K562 (cell line): ENCODE data around the gene HBM. TPM values are rescaled to one million over a fixed set of nuclear protein-coding genes. Genes with fewer than 3 reads are reported as not detected.

ENCODE experiments used
- ATAC-seq: fragments of 200-7000 bp; cut with Tn5 transposase; 3 replicates; pipeline ENCODE4 v1.9.1; 2020; ENCODE audit warnings: moderate library complexity
- BruUV-seq: library from RNA; stranded (reverse); fragments of 400-500 nt; replicated peaks from 2 replicates; lab custom pipeline; 2021; lab: Mats Ljungman, UMichigan
- CTCF ChIA-PET: fragments of 300-600 bp; formaldehyde crosslinking; extraction: SDS; loops from one replicate; lab custom pipeline; 2021; ENCODE audit warnings: low intra/inter-chr PET ratio; lab: Yijun Ruan, JAX
- POLR2A ChIA-PET: fragments of 300-600, 350-650 bp; sonication (Branson Sonifier 250); formaldehyde crosslinking; extraction: SDS; loops from one replicate; lab custom pipeline; 2021; ENCODE audit warnings: antibody characterized with exemption, inconsistent platforms; lab: Yijun Ruan, JAX
- DNase-seq, 4 experiments: peaks; one replicate each; pipeline versions ENCODE4 v3.0.0 to v3.0.0-alpha.2; 2011 to 2018; ENCODE audit warnings: low spot score in 3 of 4, mixed read lengths in 3 of 4; ENCODE audit errors: extremely low read depth in 1 of 4
- FAIRE-seq: peaks from 2 replicates; lab custom pipeline; 2011; peaks lifted over from hg19 to GRCh38; lab: Jason Lieb, UNC
- H2AFZ ChIP-seq: 2 replicates; pipeline ENCODE4 v1.6.0; 2011; ENCODE audit warnings: low read depth, low read length, control low read depth, inconsistent platforms
- H3K27ac ChIP-seq: fragments of 200-600 bp; 3 replicates; pipeline ENCODE4 v1.8.0; 2011; ENCODE audit warnings: low read depth, mild to moderate bottlenecking, control low read depth, inconsistent platforms, low read length, moderate library complexity, mixed read lengths; ENCODE audit errors: extremely low read depth
- H3K27me3 ChIP-seq, 2 experiments: fragments of 300-600 bp in 1 of 2; 2 replicates in 1 of 2; 3 replicates in 1 of 2; pipeline versions ENCODE4 v1.6.0 to v1.8.0; 2011; ENCODE audit warnings: inconsistent platforms in 2 of 2, low read length in 2 of 2, mild to moderate bottlenecking in 1 of 2, mixed read lengths in 1 of 2, moderate library complexity in 1 of 2; ENCODE audit not compliant: control insufficient read depth in 2 of 2, insufficient read depth in 2 of 2
- H3K36me3 ChIP-seq: fragments of 300-600 bp; 3 replicates; pipeline ENCODE4 v1.8.0; 2011; ENCODE audit warnings: mild to moderate bottlenecking, low read length, inconsistent platforms; ENCODE audit not compliant: control insufficient read depth, insufficient read depth
- H3K4me1 ChIP-seq, 2 experiments: fragments of 200-600 bp in 1 of 2; replicated peaks in 1 of 2; 2 replicates in 1 of 2; 3 replicates in 1 of 2; pipeline versions ENCODE4 v1.5.1 to v1.8.0; 2011; ENCODE audit warnings: inconsistent platforms in 2 of 2, low read length in 2 of 2, mild to moderate bottlenecking in 1 of 2, mixed read lengths in 1 of 2, moderate library complexity in 1 of 2; ENCODE audit not compliant: control insufficient read depth in 2 of 2, insufficient read depth in 2 of 2
- H3K4me2 ChIP-seq: 2 replicates; pipeline ENCODE4 v1.6.1; 2011; ENCODE audit warnings: low read length, control low read depth, inconsistent platforms, mixed read lengths; ENCODE audit not compliant: insufficient read depth
- H3K4me3 ChIP-seq: fragments of 200-600 bp; sonication (generic), shearing (Covaris generic); 2 replicates; pipeline ENCODE4 v1.5.1; 2016; ENCODE audit warnings: control low read depth, inconsistent platforms
- H3K79me2 ChIP-seq: fragments of 200-600 bp; 3 replicates; pipeline ENCODE4 v1.8.0; 2011; ENCODE audit warnings: low read length, inconsistent platforms; ENCODE audit not compliant: control insufficient read depth, insufficient read depth
- H3K9ac ChIP-seq, 2 experiments: 2 replicates each; pipeline versions ENCODE4 v1.6.0 to v1.6.1; 2011; ENCODE audit warnings: low read depth in 2 of 2, low read length in 2 of 2, control low read depth in 1 of 2, inconsistent platforms in 1 of 2, mild to moderate bottlenecking in 1 of 2, mixed read lengths in 1 of 2; ENCODE audit not compliant: insufficient read depth in 1 of 2
- H3K9me1 ChIP-seq: one replicate; pipeline ENCODE4 v1.6.0; 2011; ENCODE audit warnings: inconsistent platforms, mild to moderate bottlenecking, low read length, moderate library complexity; ENCODE audit not compliant: control insufficient read depth, insufficient read depth
- H3K9me3 ChIP-seq: replicated peaks from 2 replicates; pipeline ENCODE4 v1.5.1; 2011; ENCODE audit warnings: low read depth, low read length, inconsistent platforms; ENCODE audit not compliant: control insufficient read depth, insufficient read depth
- H4K20me1 ChIP-seq: replicated peaks from 2 replicates; pipeline ENCODE4 v1.6.1; 2011; ENCODE audit warnings: low read length, inconsistent platforms, mixed read lengths; ENCODE audit not compliant: control insufficient read depth, insufficient read depth
- ILF3 ChIP-seq: fragments of 450-650 bp; IDR thresholded peaks from 2 replicates; pipeline ENCODE4 v1.6.1; 2018; ENCODE audit warnings: antibody characterized with exemption, mild to moderate bottlenecking, moderate library complexity, borderline replicate concordance
- LEF1 ChIP-seq: fragments of 450-650 bp; IDR thresholded peaks from 2 replicates; pipeline ENCODE4 v1.6.1; 2016; ENCODE audit warnings: mild to moderate bottlenecking
- MEF2A ChIP-seq: IDR thresholded peaks from 2 replicates; pipeline ENCODE4 v1.6.1; 2011; ENCODE audit warnings: low read depth, mild to moderate bottlenecking, low read length, moderate library complexity; ENCODE audit not compliant: control insufficient read depth
- POLR2A ChIP-seq: fragments of 450-650 bp; conservative IDR thresholded peaks from 2 replicates; pipeline ENCODE4 v1.6.1; 2016
- POLR2AphosphoS5 ChIP-seq: IDR thresholded peaks from 2 replicates; pipeline ENCODE4 v1.6.1; 2011; ENCODE audit warnings: mild to moderate bottlenecking, low read depth, low read length, moderate library complexity; ENCODE audit not compliant: control insufficient read depth, insufficient read depth
- POLR2G ChIP-seq: fragments of 200-400 bp; formaldehyde crosslinking; IDR thresholded peaks from 2 replicates; pipeline ENCODE4 v1.6.1; 2017; ENCODE audit warnings: low read depth, mild to moderate bottlenecking, antibody characterized with exemption, low read length, moderate library complexity
- TAF15 ChIP-seq: fragments of 200-400 bp; formaldehyde crosslinking; IDR thresholded peaks from 2 replicates; pipeline ENCODE4 v1.6.1; 2017; ENCODE audit warnings: mild to moderate bottlenecking, low read depth, low read length, moderate library complexity
- ZBTB7A ChIP-seq: IDR thresholded peaks from 2 replicates; pipeline ENCODE4 v1.6.1; 2011; ENCODE audit warnings: low read depth, mild to moderate bottlenecking, low read length, moderate library complexity, borderline replicate concordance; ENCODE audit not compliant: control insufficient read depth
- ZNF780A ChIP-seq: fragments of 250-450 bp; sonication (Bioruptor Pico); IDR thresholded peaks from 2 replicates; pipeline ENCODE4 v1.5.0; 2021; ENCODE audit warnings: mild to moderate bottlenecking
- WGBS: fragments of 100-300 bp; shearing (Covaris generic); methylation state at CpG from one replicate; pipeline ENCODE4 v1.1.6; 2016; ENCODE audit warnings: low coverage, mixed read lengths; ENCODE audit not compliant: insufficient coverage; ENCODE audit errors: missing lambda C conversion rate; 5-methylcytosine and 5-hydroxymethylcytosine counted together
- in situ Hi-C: fragments of 300-500 bp; cut with MboI; formaldehyde crosslinking; loops from 4 replicates; pipeline ENCODE4 v1.15.0; 2018; ENCODE audit warnings: inconsistent platforms, mixed read lengths
- intact Hi-C: fragments of 100-400 bp; cut with micrococcal nuclease; formaldehyde crosslinking; loops from 2 replicates; pipeline ENCODE4 v1.14.2; 2022
- polyA plus RNA-seq, 8 experiments: library from polyadenylated mRNA; depleted of rRNA in 4 of 8; stranded (reverse) in 5 of 8; unstranded in 3 of 8; fragments of >200 nt; fragmentation: Nextera tagmentation in 2 of 8; fragmentation: Illumina TruSeq in 1 of 8; extraction: Ambion mirVana in 2 of 8; extraction: Trizol in 1 of 8; gene quantifications; 2 replicates each; pipeline versions ENCODE4 v1.2.1 to v1.2.3, GENCODE V29; 2011 to 2014; ENCODE audit warnings: inconsistent platforms in 1 of 8, missing spikeins in 1 of 8
- total RNA-seq, 7 experiments: library from RNA; depleted of rRNA in 6 of 7; stranded (reverse); fragments of >200 nt in 6 of 7; fragmentation: Illumina TruSeq in 2 of 7; extraction: Trizol in 2 of 7; gene quantifications; 2 replicates each; pipeline versions ENCODE4 v1.2.1 to v1.2.3, GENCODE V29; 2011 to 2021; ENCODE audit warnings: low replicate concordance in 1 of 7
- TF ChIP-seq, protein P1 (sequence below): fragments of 250-450 bp; sonication (Bioruptor Pico); IDR thresholded peaks from 2 replicates; pipeline ENCODE4 v1.4.0; 2020

The HBM gene
- total and polyA plus RNA-seq, 9 of the 15 experiments (the other 6 are each of a cell fraction or from before 2014, with no cell fraction given) = not detected

DNA sequence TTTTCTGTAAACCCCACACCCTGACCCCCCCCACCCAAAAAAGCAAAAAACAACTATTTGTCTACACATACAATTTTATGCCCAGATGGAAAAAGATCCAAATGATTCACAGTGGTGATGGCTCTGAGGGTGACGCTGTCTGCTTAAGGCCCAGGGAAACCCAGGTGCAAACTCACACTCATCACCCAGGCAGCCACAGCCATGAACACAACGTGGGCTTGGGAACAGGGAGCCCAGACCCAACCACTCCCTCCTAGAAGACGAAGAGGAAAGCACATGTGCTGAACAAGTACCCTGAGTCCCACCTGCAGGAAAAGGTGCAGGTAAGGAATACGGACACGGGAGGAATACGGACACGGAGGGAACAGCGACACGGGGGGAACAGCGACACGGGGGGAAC is 19.9 kb downstream of the HBM start:
- TF ChIP-seq ZNF780A (no peak), ZBTB7A (no peak), ILF3 (no peak), LEF1 (no peak), MEF2A (no peak)
- peaks cover 51% of the 10 kb centered on the region for H3K36me3 ChIP-seq
- in situ Hi-C loops = no loop called here
- DNase-seq (no peak), FAIRE-seq (no peak), ATAC-seq (no peak)
- peaks cover 12% of the 10 kb centered on the region for H3K79me2 ChIP-seq
- ChIA-PET CTCF (no interaction called here), POLR2A (interaction anchor here (0.6 to 1.3 kb wide), 4 partner anchors 17 to 133 kb away, joined by 3 read pairs; partner anchors contain the start of gene POLR3K)
- H3K9ac ChIP-seq = 0 out of 4 replicates have a peak overlapping the region, but pooled peaks of 1 of the 2 experiments have one; percentile 36
- 0 out of 2 replicates have a peak, but pooled peaks cover 6% of the 10 kb centered on the region for H4K20me1 ChIP-seq
- peaks cover 3% of the 10 kb centered on the region for H3K9me1 ChIP-seq
- no peaks in the 10 kb centered on the region for H3K27me3 ChIP-seq
- BruUV-seq = no TSS peak
- H3K4me1 ChIP-seq = peaks cover 9 to 41% of the 10 kb centered on the region in 2 experiments; a peak in 4 of 5 replicates
- H3K9me3 ChIP-seq = peaks cover 2% of the 10 kb centered on the region; the same call in 1 of the 2 replicates
- H3K4me3 ChIP-seq = no peak overlapping the region
- no peak overlapping the region for H3K27ac ChIP-seq
- H3K4me2 ChIP-seq = no peak overlapping the region
- intact Hi-C loops = no loop called here
- H2AFZ ChIP-seq = no peak overlapping the region
- WGBS = 86% methylated on average over 9 of the region's 11 CpGs

DNA sequence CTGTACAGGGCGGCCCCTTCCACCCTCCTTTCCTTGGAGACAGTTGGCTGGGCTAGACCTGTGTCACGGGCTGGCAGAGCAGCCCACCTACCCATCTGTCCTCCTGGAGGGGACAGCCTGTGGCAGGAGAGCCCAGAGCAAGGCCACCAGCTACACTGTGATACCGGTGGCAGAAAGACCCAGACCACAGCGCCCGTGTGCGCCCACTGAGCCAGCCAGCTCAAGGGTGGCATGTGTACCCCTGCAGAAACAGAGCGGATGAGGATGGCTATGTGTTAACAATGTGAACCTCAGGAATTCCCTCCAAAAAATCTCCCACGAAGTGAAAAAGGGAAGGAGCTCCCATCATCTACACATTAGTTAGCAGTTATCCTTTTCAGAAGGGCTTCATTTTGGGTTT is 21.6 kb downstream of the HBM start:
- Histone ChIP-seq H2AFZ (no peak overlapping the region), H3K4me3 (no peak overlapping the region), H4K20me1 (0 out of 2 replicates have a peak, but pooled peaks cover 3% of the 10 kb centered on the region), H3K27ac (no peak overlapping the region), H3K4me1 (peaks cover 0 to 24% of the 10 kb centered on the region in 2 experiments; a peak in 2 of 5 replicates), H3K4me2 (no peak overlapping the region), H3K27me3 (no peaks in the 10 kb centered on the region), H3K9me3 (peaks cover 2% of the 10 kb centered on the region; the same call in 1 of the 2 replicates), H3K36me3 (peaks cover 62% of the 10 kb centered on the region), H3K9me1 (no peaks in the 10 kb centered on the region), H3K9ac (no peak overlapping the region), H3K79me2 (no peaks in the 10 kb centered on the region)
- ChIA-PET CTCF (no interaction called here), POLR2A (no interaction called here)
- no peak for ATAC-seq
- DNase-seq = no peak
- BruUV-seq = no TSS peak
- in situ Hi-C loops (no loop called here), intact Hi-C loops (no loop called here)
- TF ChIP-seq POLR2G = peak; percentile 56; the same call in 1 of the 2 replicates
- TF ChIP-seq TAF15 = no peak
- TF ChIP-seq, protein P1, sequence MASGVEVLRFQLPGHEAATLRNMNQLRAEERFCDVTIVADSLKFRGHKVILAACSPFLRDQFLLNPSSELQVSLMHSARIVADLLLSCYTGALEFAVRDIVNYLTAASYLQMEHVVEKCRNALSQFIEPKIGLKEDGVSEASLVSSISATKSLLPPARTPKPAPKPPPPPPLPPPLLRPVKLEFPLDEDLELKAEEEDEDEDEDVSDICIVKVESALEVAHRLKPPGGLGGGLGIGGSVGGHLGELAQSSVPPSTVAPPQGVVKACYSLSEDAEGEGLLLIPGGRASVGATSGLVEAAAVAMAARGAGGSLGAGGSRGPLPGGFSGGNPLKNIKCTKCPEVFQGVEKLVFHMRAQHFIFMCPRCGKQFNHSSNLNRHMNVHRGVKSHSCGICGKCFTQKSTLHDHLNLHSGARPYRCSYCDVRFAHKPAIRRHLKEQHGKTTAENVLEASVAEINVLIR (CRISPR knock-in tag) = no peak
- 0 out of 2 replicates have a peak, but pooled peaks have one; percentile 20 for TF ChIP-seq POLR2AphosphoS5
- TF ChIP-seq POLR2A = peak; percentile 53
- 93% methylated on average over 8 of the region's 8 CpGs for WGBS
- peak; percentile 37 for FAIRE-seq
